HFF-Myc (cell line): ENCODE data around the gene GLRA3.

ENCODE experiments used
- DNase-seq: peaks from one replicate; pipeline ENCODE4 v3.0.0-alpha.2; 2011; ENCODE audit warnings: low read depth; ENCODE audit errors: extremely low read depth
- H3K4me3 ChIP-seq: replicated peaks from 2 replicates; pipeline ENCODE4 v1.5.1; 2011; ENCODE audit warnings: low read depth, mild to moderate bottlenecking, control low read depth, low read length
- TF ChIP-seq, protein P1 (sequence below): IDR thresholded peaks from 2 replicates; pipeline ENCODE4 v1.5.1; 2012; ENCODE audit warnings: mild to moderate bottlenecking, low read depth, low read length, control low read depth; ENCODE audit errors: missing control alignments

The GLRA3 gene

DNA sequence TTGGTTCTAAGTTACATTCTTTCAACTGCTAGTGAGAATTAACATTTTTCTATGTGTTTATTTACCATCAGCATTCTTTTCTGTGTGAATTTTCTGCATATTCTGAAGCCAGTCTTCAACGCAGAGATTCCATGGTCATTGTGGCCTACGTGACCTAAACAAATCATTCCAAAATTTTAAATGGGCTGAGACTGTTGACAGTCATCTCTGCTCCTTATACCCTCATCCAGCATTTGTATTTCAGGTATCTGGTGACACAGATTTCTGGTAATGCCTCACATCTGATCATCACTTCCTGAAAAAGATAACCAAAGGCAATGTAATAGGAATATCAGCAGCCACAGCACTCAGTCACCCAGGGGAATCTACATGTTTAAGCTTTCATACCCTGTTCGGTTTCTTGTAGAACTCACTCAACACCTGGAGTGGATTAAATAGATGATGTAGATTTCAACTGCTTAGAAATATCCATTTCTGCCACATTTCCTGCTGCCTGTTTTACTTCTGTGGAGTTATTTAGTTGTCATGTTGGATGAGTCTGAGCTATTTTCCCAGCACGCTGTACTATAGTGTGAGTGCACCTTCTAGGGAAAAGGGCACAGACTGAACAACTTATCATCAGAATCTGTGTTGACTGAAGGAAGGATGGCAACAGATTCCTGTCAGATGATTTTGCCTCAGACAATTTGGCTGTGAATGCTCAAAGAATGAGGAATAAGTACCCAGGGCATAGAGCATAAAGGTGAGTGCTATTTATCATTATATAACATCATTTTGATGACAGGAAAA is 233.7 kb downstream of the GLRA3 start:
- TF ChIP-seq, protein P1, sequence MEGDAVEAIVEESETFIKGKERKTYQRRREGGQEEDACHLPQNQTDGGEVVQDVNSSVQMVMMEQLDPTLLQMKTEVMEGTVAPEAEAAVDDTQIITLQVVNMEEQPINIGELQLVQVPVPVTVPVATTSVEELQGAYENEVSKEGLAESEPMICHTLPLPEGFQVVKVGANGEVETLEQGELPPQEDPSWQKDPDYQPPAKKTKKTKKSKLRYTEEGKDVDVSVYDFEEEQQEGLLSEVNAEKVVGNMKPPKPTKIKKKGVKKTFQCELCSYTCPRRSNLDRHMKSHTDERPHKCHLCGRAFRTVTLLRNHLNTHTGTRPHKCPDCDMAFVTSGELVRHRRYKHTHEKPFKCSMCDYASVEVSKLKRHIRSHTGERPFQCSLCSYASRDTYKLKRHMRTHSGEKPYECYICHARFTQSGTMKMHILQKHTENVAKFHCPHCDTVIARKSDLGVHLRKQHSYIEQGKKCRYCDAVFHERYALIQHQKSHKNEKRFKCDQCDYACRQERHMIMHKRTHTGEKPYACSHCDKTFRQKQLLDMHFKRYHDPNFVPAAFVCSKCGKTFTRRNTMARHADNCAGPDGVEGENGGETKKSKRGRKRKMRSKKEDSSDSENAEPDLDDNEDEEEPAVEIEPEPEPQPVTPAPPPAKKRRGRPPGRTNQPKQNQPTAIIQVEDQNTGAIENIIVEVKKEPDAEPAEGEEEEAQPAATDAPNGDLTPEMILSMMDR = no peak
- DNase-seq = no peak

DNA sequence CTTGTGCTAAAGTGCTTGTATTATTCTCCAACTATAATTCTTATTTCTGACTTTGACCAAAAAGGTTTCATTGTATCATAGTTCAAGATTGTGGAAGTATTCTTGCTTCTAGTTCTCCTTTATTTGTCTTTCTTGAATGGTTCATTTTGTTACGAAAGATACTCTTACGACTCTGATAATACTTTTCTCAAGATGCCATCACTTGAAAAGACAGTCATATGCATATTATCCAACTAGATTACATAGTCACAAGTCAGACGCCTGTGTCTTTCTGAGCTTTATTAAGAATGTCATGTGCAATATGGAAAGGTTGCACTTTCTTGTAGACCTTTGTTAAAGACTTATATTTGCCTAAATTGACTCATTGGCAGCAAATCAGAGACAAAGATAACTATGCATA is 235.3 kb downstream of the GLRA3 start:
- no peak for DNase-seq
- TF ChIP-seq, protein P1 = no peak
- no peak overlapping the region for H3K4me3 ChIP-seq

More for the DNA sequence above, 233.7 kb downstream of the GLRA3 start:
- H3K4me3 ChIP-seq = no peak overlapping the region

DNA sequence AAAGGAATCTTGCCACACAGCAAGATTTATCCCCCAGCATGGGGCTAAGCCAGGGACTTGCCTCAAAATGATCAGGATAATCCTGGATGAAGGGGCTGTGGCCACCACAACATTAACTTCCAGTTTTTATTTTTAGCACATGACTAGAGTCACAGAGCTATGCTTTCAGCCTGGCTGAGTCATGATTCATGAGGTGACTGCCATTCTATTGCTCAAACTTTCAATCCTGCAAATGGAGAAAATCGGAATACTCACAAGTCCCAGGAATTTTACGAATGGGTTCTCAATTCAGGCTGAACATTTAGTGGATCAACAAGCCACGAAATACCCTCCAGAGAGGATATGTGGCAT is 236.1 kb downstream of the GLRA3 start:
- DNase-seq = no peak
- TF ChIP-seq, protein P1 = no peak
- H3K4me3 ChIP-seq = no peak overlapping the region

DNA sequence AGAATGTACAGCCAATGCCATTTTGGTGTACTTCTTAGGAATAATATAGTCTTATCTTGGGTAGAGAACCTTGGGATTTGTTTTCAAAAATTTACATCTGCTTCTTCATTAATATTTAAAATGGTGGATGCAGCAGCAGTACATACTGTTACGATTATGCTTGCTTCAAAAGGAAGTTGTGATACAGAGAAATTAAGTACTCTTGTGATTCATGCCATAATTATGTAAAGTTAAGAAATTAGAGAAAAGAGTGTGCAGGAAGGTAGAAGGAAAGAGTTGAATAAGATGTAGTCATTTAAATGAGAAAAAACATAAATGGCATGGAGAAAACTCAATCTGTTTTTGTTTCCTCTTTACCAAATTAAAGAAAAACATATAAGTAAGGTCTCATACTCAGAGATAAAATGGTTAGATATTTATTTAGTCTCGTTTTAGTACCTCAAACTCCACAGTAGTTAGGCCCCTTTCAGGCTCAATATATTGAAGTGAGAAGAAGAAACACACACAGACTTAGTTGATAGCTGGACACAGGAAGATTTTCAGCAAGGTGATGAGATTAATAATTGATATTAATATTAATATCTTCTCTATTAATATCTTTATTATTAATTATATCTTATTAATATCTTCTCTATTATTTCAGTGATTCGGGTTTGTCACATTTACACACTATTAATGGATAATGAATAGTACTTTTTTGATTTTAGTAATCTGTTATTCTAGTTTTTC is 236.6 kb downstream of the GLRA3 start:
- no peak for DNase-seq
- TF ChIP-seq, protein P1 = no peak

DNA sequence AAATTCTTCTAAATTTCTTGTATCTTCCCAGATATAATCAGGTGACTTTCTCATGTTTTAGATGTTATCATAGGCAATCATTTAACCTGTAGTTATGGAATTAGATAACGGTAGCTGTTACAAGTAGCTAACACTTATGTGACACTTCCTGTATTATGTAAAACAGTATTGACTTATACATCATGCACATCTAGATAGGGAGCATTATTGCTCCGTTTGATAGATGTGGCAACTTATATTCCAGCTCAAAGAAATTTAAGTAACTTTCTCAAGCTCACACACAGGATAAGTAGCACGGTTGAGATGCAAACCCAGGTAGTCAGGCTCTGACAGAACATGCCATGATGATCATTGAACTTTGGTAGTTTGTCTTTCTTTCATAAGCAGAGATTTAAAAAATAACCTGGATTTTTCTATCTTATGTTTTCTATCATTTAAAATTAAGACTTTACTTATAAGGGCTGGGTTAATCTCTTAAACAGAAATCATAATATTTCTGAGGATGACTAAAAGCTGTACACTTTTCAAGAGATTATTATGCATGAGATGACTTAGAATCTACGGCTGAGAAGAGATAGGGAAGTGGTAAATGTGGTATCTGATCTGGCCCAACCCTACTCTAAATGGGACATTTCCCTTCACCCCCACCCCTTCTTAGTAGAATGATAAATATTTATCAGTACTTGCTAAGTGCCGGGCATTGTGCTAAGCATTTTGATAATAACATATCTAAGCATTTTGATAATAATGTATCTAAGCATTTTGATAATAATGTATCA is 237.6 kb downstream of the GLRA3 start:
- no peak for DNase-seq
- H3K4me3 ChIP-seq = no peak overlapping the region
- TF ChIP-seq, protein P1 = no peak

More for the DNA sequence above, 236.6 kb downstream of the GLRA3 start:
- H3K4me3 ChIP-seq = no peak overlapping the region

- no peak overlapping the region for H3K4me3 ChIP-seq
- TF ChIP-seq, protein P1 = no peak
- DNase-seq = no peak
Measured at GRCh38 chr4:174590336-174590735, 238.7 kb downstream of the GLRA3 start.
